Chondrocyte (in vitro differentiated cells): ENCODE measurements around the gene SRCAP. TPM values are rescaled to one million over a fixed set of nuclear protein-coding genes. Genes with fewer than 3 reads are reported as not detected.

Experiments used
- DNase-seq: peaks from one replicate; pipeline ENCODE4 v3.0.0; 2021; ENCODE audit warnings: mixed read lengths, low spot score
- H3K27ac Mint-ChIP-seq: one replicate; pipeline ENCODE4 v1.8.0; 2021; ENCODE audit warnings: mild to moderate bottlenecking, moderate library complexity, mixed read lengths; ENCODE audit not compliant: unreplicated experiment
- H3K27me3 Mint-ChIP-seq: 2 replicates; pipeline ENCODE4 v1.8.0; 2021; ENCODE audit warnings: low read depth, mixed read lengths
- H3K36me3 Mint-ChIP-seq: 2 replicates; pipeline ENCODE4 v1.8.0; 2021; ENCODE audit warnings: low read depth, mixed read lengths
- H3K4me1 Mint-ChIP-seq: 2 replicates; pipeline ENCODE4 v1.8.0; 2021; ENCODE audit warnings: low read depth, mild to moderate bottlenecking, mixed read lengths
- H3K4me3 Mint-ChIP-seq: one replicate; pipeline ENCODE4 v1.8.0; 2021; ENCODE audit warnings: mild to moderate bottlenecking, moderate library complexity, mixed read lengths; ENCODE audit not compliant: unreplicated experiment
- H3K9me3 Mint-ChIP-seq: 2 replicates; pipeline ENCODE4 v1.8.0; 2021; ENCODE audit warnings: low read depth, mixed read lengths
- CTCF ChIP-seq: fragments of 200-600 bp; sonication (generic); IDR thresholded peaks from 2 replicates; pipeline ENCODE4 v1.5.0; 2021; ENCODE audit warnings: antibody characterized with exemption, mild to moderate bottlenecking, moderate library complexity
- total RNA-seq: library from RNA; stranded (reverse); gene quantifications from 3 replicates; pipeline ENCODE4 v1.2.1, GENCODE V29; 2021

The SRCAP gene
- total RNA-seq, 1 donor from 2014 or later: 49.2 TPM

- Mint-ChIP-seq H3K4me3 (no peak overlapping the region), H3K9me3 (no peaks in the 10 kb centered on the region), H3K27ac (no peak overlapping the region), H3K36me3 (peaks cover 32% of the 10 kb centered on the region), H3K4me1 (no peaks in the 10 kb centered on the region), H3K27me3 (no peaks in the 10 kb centered on the region)
- no peak for TF ChIP-seq CTCF
- peak; percentile 58 for DNase-seq
These were observed 30.1 kb downstream of the SRCAP start for GRCh38 chr16:30728899-30729672.

- peak; percentile 15 for DNase-seq
- H3K27me3 Mint-ChIP-seq: no peaks in the 10 kb centered on the region
- no peak overlapping the region for H3K4me3 Mint-ChIP-seq
- peaks cover 35% of the 10 kb centered on the region for H3K36me3 Mint-ChIP-seq
- H3K9me3 Mint-ChIP-seq: no peaks in the 10 kb centered on the region
- no peak for TF ChIP-seq CTCF
- H3K27ac Mint-ChIP-seq: no peak overlapping the region
- H3K4me1 Mint-ChIP-seq: no peaks in the 10 kb centered on the region
These were observed 32.4 kb downstream of the SRCAP start for GRCh38 chr16:30731411-30731810.

GRCh38 chr16:30736995-30737793 is 38.2 kb downstream of the SRCAP start:
- H3K27ac Mint-ChIP-seq: peak overlapping the region; percentile 14
- H3K36me3 Mint-ChIP-seq: peaks cover 45% of the 10 kb centered on the region

GRCh38 chr16:30737794-30738648 is 39.0 kb downstream of the SRCAP start:
- Mint-ChIP-seq H3K27me3 (no peaks in the 10 kb centered on the region), H3K9me3 (no peaks in the 10 kb centered on the region), H3K4me1 (peaks cover 23% of the 10 kb centered on the region), H3K4me3 (no peak overlapping the region), H3K27ac (no peak overlapping the region), H3K36me3 (peaks cover 43% of the 10 kb centered on the region)
- DNase-seq: peak; percentile 62
- no peak for TF ChIP-seq CTCF

More at GRCh38 chr16:30736995-30737793, 38.2 kb downstream of the SRCAP start:
- Mint-ChIP-seq H3K4me3 (no peak overlapping the region), H3K9me3 (no peaks in the 10 kb centered on the region), H3K27me3 (no peaks in the 10 kb centered on the region), H3K4me1 (peaks cover 22% of the 10 kb centered on the region)
- no peak for TF ChIP-seq CTCF
- peak; percentile 71 for DNase-seq
